Esophagus squamous epithelium (tissue), 5 donors: ENCODE results near the gene ID3. TPM values are rescaled to one million over a fixed set of nuclear protein-coding genes. Genes with fewer than 3 reads are reported as not detected.
A peak's percentile ranks its signal among the peaks of the same experiment; 100 is the strongest.

Experiments
- DNase-seq: peaks from one replicate; lab custom pipeline; 2025; lab: John Stamatoyannopoulos, UW
- H3K27ac ChIP-seq, 4 donors: fragments of 200-600 bp; sonication (generic); one replicate each; pipeline ENCODE4 v1.5.1; 2016 to 2019; ENCODE audit warnings: mild to moderate bottlenecking in 1 of 4
- H3K27me3 ChIP-seq, 4 donors: fragments of 200-600 bp; sonication (generic); 1 replicate in 3 of 4; 2 replicates in 1 of 4; pipeline versions ENCODE4 v1.5.1 to v1.6.0; 2017 to 2021; ENCODE audit warnings: antibody characterized with exemption in 1 of 4
- H3K36me3 ChIP-seq, 3 donors: fragments of 200-600 bp; sonication (generic); one replicate each; pipeline ENCODE4 v1.5.1; 2016 to 2019
- H3K4me1 ChIP-seq, 3 donors: fragments of 200-600 bp; sonication (generic); one replicate each; pipeline ENCODE4 v1.5.1; 2017 to 2019
- H3K4me3 ChIP-seq, 4 donors: fragments of 200-600 bp; sonication (generic); 1 replicate in 3 of 4; 2 replicates in 1 of 4; pipeline ENCODE4 v1.5.1; 2016 to 2019; ENCODE audit warnings: mild to moderate bottlenecking in 2 of 4, moderate library complexity in 1 of 4
- H3K9me3 ChIP-seq, 3 donors: fragments of 200-600 bp; sonication (generic); one replicate each; pipeline ENCODE4 v1.5.1; 2016 to 2019
- CTCF ChIP-seq, 6 experiments: fragments of 450-650 bp in 4 of 6; fragments of 200-600 bp in 2 of 6; sonication (generic) in 2 of 6; IDR thresholded peaks; one replicate each; pipeline ENCODE4 v1.5.1; 2016 to 2019; ENCODE audit warnings: antibody characterized with exemption in 6 of 6, mild to moderate bottlenecking in 4 of 6, moderate library complexity in 4 of 6
- POLR2A ChIP-seq, 4 donors: fragments of 450-650 bp; IDR thresholded peaks; one replicate each; pipeline ENCODE4 v1.6.1; 2017; ENCODE audit warnings: antibody characterized with exemption in 4 of 4, mild to moderate bottlenecking in 4 of 4, moderate library complexity in 3 of 4
- WGBS, 2 donors: methylation state at CpG; one replicate each; pipeline ENCODE4 v1.1.5; 2018; 5-methylcytosine and 5-hydroxymethylcytosine counted together
- intact Hi-C: fragments of 100-400 bp; cut with DNase I; formaldehyde crosslinking; loops from one replicate; pipeline ENCODE4 v1.15.0; 2022
- total RNA-seq, 4 donors: library from RNA; depleted of rRNA; stranded (reverse); fragments of >200 nt; gene quantifications; one replicate each; pipeline ENCODE4 v1.1.0, GENCODE V29; 2016
- donor health status: DM: yes; HTN: yes; CAD: no.

Gene ID3
- total RNA-seq, 4 donors from 2014 or later = 12.6 to 62.9 (median 37.5) TPM

GRCh38 chr1:23559985-23560741 lies 862 bp upstream of the ID3 start:
- DNase-seq = no peak
- 25 to 33% methylated on average over 4 to 6 of the region's 6 CpGs for WGBS, 2 donors
- Histone ChIP-seq H3K4me1 (peaks cover 25 to 94% (median 68%) of the 10 kb centered on the region in 3 donors), H3K4me3 (peak overlapping the region; percentile 63 to 82 (median 74)), H3K36me3 (no peaks in the 10 kb centered on the region), H3K27ac (peak overlapping the region; percentile 88 to 93 (median 92)), H3K9me3 (no peaks in the 10 kb centered on the region), H3K27me3 (no peaks in the 10 kb centered on the region)
- intact Hi-C loops = no loop called here
- TF ChIP-seq POLR2A (IDR thresholded peaks at IDR 0.05) (no peak), CTCF (IDR thresholded peaks at IDR 0.05) (no peak)

GRCh38 chr1:23558872-23559135 lies 497 bp downstream of the ID3 start:
- H3K27ac ChIP-seq = peak overlapping the region; percentile 88 to 93 (median 92)
- TF ChIP-seq POLR2A (IDR thresholded peaks at IDR 0.05) = no peak
- no peak for TF ChIP-seq CTCF (IDR thresholded peaks at IDR 0.05)
- peak overlapping the region; percentile 63 to 82 (median 74) for H3K4me3 ChIP-seq
- DNase-seq = no peak
- intact Hi-C loops = no loop called here
- no peaks in the 10 kb centered on the region for H3K27me3 ChIP-seq
- WGBS, 2 donors = 0 to 4% methylated on average over 10 to 12 of the region's 14 CpGs
- H3K9me3 ChIP-seq = no peaks in the 10 kb centered on the region
- no peaks in the 10 kb centered on the region for H3K36me3 ChIP-seq
- H3K4me1 ChIP-seq = peaks cover 32 to 92% (median 70%) of the 10 kb centered on the region in 3 donors

- DNase-seq = no peak
- no peaks in the 10 kb centered on the region for H3K27me3 ChIP-seq
- no peaks in the 10 kb centered on the region for H3K36me3 ChIP-seq
- H3K4me1 ChIP-seq = peaks cover 32 to 92% (median 69%) of the 10 kb centered on the region in 3 donors
- intact Hi-C loops = no loop called here
- TF ChIP-seq CTCF (IDR thresholded peaks at IDR 0.05) (no peak), POLR2A (IDR thresholded peaks at IDR 0.05) (no peak)
- H3K4me3 ChIP-seq = peak overlapping the region; percentile 63 to 82 (median 74)
- H3K27ac ChIP-seq = peak overlapping the region; percentile 88 to 93 (median 92)
- no peaks in the 10 kb centered on the region for H3K9me3 ChIP-seq
- 1 to 20% methylated on average over 4 to 20 of the region's 34 CpGs for WGBS, 2 donors
Measured at GRCh38 chr1:23558140-23558871, 995 bp downstream of the ID3 start.

GRCh38 chr1:23557471-23558124 lies 1.7 kb downstream of the ID3 start:
- H3K36me3 ChIP-seq = no peaks in the 10 kb centered on the region
- H3K4me3 ChIP-seq = peak overlapping the region; percentile 63 to 82 (median 74)
- no peak for DNase-seq
- no peaks in the 10 kb centered on the region for H3K9me3 ChIP-seq
- H3K27ac ChIP-seq = peak overlapping the region; percentile 88 to 93 (median 92)
- no peak for TF ChIP-seq CTCF (IDR thresholded peaks at IDR 0.05)
- H3K27me3 ChIP-seq = no peaks in the 10 kb centered on the region
- 41 to 45% methylated on average over 8 of the region's 8 CpGs for WGBS, 2 donors
- intact Hi-C loops = no loop called here
- H3K4me1 ChIP-seq = peaks cover 32 to 86% (median 63%) of the 10 kb centered on the region in 3 donors
